ENCODE data around the gene CACNA1H. TPM values are rescaled to one million over a fixed set of nuclear protein-coding genes. Genes with fewer than 3 reads are reported as not detected.
"Not testable (repeated sequence)": the region's sequence is repeated elsewhere in the genome, so short reads cannot be mapped to it uniquely, and the experiment has no call there.

The CACNA1H gene
- total and polyA plus RNA-seq, 2 donors (not counting 3 experiments of a cell fraction or from before 2014, with no cell fraction given): 0.03 TPM; not detected in 1

DNA sequence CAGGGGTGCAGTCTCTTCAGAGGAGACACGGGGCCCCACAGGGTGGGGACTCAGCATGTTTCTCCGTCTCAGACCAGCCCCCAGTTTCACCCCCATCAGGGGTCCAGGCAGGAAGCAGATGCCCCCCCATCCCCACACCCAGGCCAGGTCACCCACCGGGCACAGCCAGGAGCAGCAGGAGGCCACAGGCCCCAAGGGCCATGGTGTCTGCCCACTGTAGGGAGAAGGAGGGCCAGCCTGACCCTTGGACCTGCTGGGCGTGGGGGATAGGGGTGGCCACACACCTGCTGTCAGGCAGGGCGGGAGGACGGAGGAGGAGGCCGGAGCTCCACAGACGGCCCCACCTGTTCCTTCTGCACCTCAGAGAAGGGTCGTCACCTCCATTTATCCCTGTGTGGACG, 72.1 kb downstream of the CACNA1H start, which contains the start of gene TPSG1:
TSS of gene TPSG1 (minus strand) at position 218 of the 401 bp plus-strand sequence. CDS start at position 202, 16 bp downstream.
- DNase-seq (ENCODE audit: low read depth, low spot score): no peak
- H3K4me1 ChIP-seq (ENCODE audit: control insufficient read depth, extremely low read depth, insufficient read depth, low read length): no peaks in the 10 kb centered on the region
- H4K20me1 ChIP-seq (replicated peaks; ENCODE audit: control insufficient read depth, extremely low read depth, insufficient read depth, low read length): no peaks in the 10 kb centered on the region
- no peaks in the 10 kb centered on the region for H3K27me3 ChIP-seq (ENCODE audit: control insufficient read depth in 2 of 2, insufficient read depth in 2 of 2, low read length in 2 of 2)
- CTCF ChIA-PET: no interaction called here
- H2AFZ ChIP-seq (ENCODE audit: low read depth, low read length): no peak within 1 kb of the TSS
- TF ChIP-seq GATA2 (IDR thresholded peaks at IDR 0.05; ENCODE audit: insufficient read depth, insufficient read length, low read depth, low read length): no peak
- TF ChIP-seq, protein P1, sequence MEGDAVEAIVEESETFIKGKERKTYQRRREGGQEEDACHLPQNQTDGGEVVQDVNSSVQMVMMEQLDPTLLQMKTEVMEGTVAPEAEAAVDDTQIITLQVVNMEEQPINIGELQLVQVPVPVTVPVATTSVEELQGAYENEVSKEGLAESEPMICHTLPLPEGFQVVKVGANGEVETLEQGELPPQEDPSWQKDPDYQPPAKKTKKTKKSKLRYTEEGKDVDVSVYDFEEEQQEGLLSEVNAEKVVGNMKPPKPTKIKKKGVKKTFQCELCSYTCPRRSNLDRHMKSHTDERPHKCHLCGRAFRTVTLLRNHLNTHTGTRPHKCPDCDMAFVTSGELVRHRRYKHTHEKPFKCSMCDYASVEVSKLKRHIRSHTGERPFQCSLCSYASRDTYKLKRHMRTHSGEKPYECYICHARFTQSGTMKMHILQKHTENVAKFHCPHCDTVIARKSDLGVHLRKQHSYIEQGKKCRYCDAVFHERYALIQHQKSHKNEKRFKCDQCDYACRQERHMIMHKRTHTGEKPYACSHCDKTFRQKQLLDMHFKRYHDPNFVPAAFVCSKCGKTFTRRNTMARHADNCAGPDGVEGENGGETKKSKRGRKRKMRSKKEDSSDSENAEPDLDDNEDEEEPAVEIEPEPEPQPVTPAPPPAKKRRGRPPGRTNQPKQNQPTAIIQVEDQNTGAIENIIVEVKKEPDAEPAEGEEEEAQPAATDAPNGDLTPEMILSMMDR (IDR thresholded peaks at IDR 0.05; ENCODE audit: extremely low read depth in 1 of 2, insufficient read depth in 1 of 2, low read depth in 1 of 2, low read length in 2 of 2): no peak
- no peak for TF ChIP-seq EZH2 (IDR thresholded peaks at IDR 0.05; ENCODE audit: borderline replicate concordance, low read depth, low read length, severe bottlenecking)
- TF ChIP-seq MYC (IDR thresholded peaks at IDR 0.05; ENCODE audit: low read depth, low read length): no peak
- TF ChIP-seq POLR2A (IDR thresholded peaks at IDR 0.05; ENCODE audit: low read depth, low read length): no peak
- TF ChIP-seq JUN (IDR thresholded peaks at IDR 0.05; ENCODE audit: borderline replicate concordance, insufficient read depth, insufficient read length, low read depth): no peak
- TF ChIP-seq, protein P2, sequence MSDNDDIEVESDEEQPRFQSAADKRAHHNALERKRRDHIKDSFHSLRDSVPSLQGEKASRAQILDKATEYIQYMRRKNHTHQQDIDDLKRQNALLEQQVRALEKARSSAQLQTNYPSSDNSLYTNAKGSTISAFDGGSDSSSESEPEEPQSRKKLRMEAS (IDR thresholded peaks at IDR 0.05; ENCODE audit: insufficient read depth, insufficient read length): no peak
- TF ChIP-seq POLR2AphosphoS5 (IDR thresholded peaks at IDR 0.05; ENCODE audit: insufficient read depth, low read depth, low read length): no peak
- TF ChIP-seq FOS (IDR thresholded peaks at IDR 0.05; ENCODE audit: borderline replicate concordance, insufficient read depth, low read length): no peak
- H3K9me3 ChIP-seq (replicated peaks; ENCODE audit: control insufficient read depth, insufficient read depth, low read length): no peaks in the 10 kb centered on the region
- BruUV-seq (replicated peaks): no TSS peak
- H3K36me3 ChIP-seq (ENCODE audit: control insufficient read depth in 2 of 2, extremely low read depth in 1 of 2, insufficient read depth in 2 of 2, low read length in 2 of 2): no peaks in the 10 kb centered on the region
- no peaks in the 10 kb centered on the region for H3K9me1 ChIP-seq (replicated peaks; ENCODE audit: control insufficient read depth, extremely low read depth, insufficient read depth, low read length)
- intact Hi-C loops (cut with micrococcal nuclease): no loop called here
- H3K4me3 ChIP-seq (replicated peaks in 1 of 3; ENCODE audit: insufficient read depth in 1 of 3, low read depth in 1 of 3, low read length in 3 of 3): no peak within 1 kb of the TSS
- dilution Hi-C loops (cut with MboI; ENCODE audit: extremely low pct_ligation_motif_present, low sequenced_read_pairs): no loop called here
- no peak within 1 kb of the TSS for H3K9ac ChIP-seq (replicated peaks; ENCODE audit: extremely low read depth, insufficient read depth, low read length)
- no peak for FAIRE-seq
- POLR2A ChIA-PET: no interaction called here
- no peak within 1 kb of the TSS for H3K4me2 ChIP-seq (ENCODE audit: insufficient read depth, low read length)
- no peaks in the 10 kb centered on the region for H3K79me2 ChIP-seq (ENCODE audit: control insufficient read depth, insufficient read depth, low read length)
- no peak within 1 kb of the TSS for H3K27ac ChIP-seq (ENCODE audit: insufficient read depth, low read depth, low read length)

DNA sequence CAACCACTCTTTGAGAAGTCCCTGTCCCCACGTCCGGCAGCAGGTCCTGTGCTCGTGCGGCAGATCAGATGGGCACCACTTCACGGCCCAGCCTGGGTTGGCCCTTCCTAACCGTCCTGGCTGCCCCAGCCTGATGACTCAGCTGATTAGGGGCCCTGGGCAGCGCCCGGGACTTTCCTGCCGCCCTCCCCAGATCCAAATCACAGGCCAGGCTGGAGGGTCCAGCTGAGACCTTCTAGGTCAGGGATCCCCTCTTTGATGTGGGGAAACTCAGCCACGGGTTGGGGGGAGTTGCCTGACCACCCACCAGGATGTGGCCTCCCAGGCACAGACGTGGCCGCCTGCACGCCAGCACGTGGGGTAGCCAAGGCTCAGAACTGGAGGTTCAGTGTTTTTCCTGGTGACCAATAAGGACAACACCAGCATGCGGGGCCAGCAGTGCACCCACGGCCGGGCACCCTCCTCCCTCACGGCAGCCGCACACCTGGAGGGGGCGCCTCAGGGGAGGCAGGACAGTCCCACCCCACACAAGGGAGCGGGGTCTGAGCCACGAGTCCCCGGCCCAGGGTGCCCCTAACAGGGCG, 72.9 kb downstream of the CACNA1H start:
- H3K4me3 ChIP-seq (replicated peaks in 1 of 3; ENCODE audit: insufficient read depth in 1 of 3, low read depth in 1 of 3, low read length in 3 of 3); H3K36me3 ChIP-seq (ENCODE audit: control insufficient read depth in 2 of 2, extremely low read depth in 1 of 2, insufficient read depth in 2 of 2, low read length in 2 of 2); H3K79me2 ChIP-seq (ENCODE audit: control insufficient read depth, insufficient read depth, low read length); H3K9ac ChIP-seq (replicated peaks; ENCODE audit: extremely low read depth, insufficient read depth, low read length); POLR2A ChIA-PET; BruUV-seq (replicated peaks); H3K4me2 ChIP-seq (ENCODE audit: insufficient read depth, low read length); H3K9me1 ChIP-seq (replicated peaks; ENCODE audit: control insufficient read depth, extremely low read depth, insufficient read depth, low read length); H3K27ac ChIP-seq (ENCODE audit: insufficient read depth, low read depth, low read length); H2AFZ ChIP-seq (ENCODE audit: low read depth, low read length); H3K9me3 ChIP-seq (replicated peaks; ENCODE audit: control insufficient read depth, insufficient read depth, low read length); intact Hi-C loops (cut with micrococcal nuclease); H3K27me3 ChIP-seq (ENCODE audit: control insufficient read depth in 2 of 2, insufficient read depth in 2 of 2, low read length in 2 of 2); dilution Hi-C loops (cut with MboI; ENCODE audit: extremely low pct_ligation_motif_present, low sequenced_read_pairs); H3K4me1 ChIP-seq (ENCODE audit: control insufficient read depth, extremely low read depth, insufficient read depth, low read length); FAIRE-seq; H4K20me1 ChIP-seq (replicated peaks; ENCODE audit: control insufficient read depth, extremely low read depth, insufficient read depth, low read length); DNase-seq (ENCODE audit: low read depth, low spot score): not testable (repeated sequence)
- CTCF ChIA-PET: interaction anchor here (0.6 kb wide), 1 partner anchor 446 kb away, joined by 3 read pairs; no protein-coding TSS in a partner anchor

DNA sequence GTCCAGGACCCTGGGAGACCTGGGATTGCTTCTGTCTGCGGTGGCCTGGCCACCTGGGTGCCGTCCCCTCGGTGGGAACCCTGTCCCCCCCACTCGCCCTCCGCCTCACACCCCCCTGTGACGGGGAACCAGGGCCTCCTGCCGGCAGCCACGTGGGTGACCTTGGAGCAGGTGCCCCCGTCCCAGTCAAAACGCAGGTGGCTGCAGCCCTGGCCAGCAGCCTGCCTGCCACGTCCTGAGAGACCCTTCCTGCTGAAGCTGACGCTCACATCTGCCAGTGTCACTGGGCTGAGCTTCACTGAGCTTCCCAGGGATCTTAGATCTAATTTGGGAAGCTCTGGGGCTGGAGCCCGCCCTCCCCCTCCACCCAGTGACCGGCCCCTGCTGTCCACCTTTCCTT, 73.8 kb downstream of the CACNA1H start:
- dilution Hi-C loops (cut with MboI; ENCODE audit: extremely low pct_ligation_motif_present, low sequenced_read_pairs); H3K79me2 ChIP-seq (ENCODE audit: control insufficient read depth, insufficient read depth, low read length); H3K27ac ChIP-seq (ENCODE audit: insufficient read depth, low read depth, low read length); POLR2A ChIA-PET; intact Hi-C loops (cut with micrococcal nuclease); H3K27me3 ChIP-seq (ENCODE audit: control insufficient read depth in 2 of 2, insufficient read depth in 2 of 2, low read length in 2 of 2); H3K9ac ChIP-seq (replicated peaks; ENCODE audit: extremely low read depth, insufficient read depth, low read length); H3K4me2 ChIP-seq (ENCODE audit: insufficient read depth, low read length); H3K36me3 ChIP-seq (ENCODE audit: control insufficient read depth in 2 of 2, extremely low read depth in 1 of 2, insufficient read depth in 2 of 2, low read length in 2 of 2); H3K4me1 ChIP-seq (ENCODE audit: control insufficient read depth, extremely low read depth, insufficient read depth, low read length); H3K4me3 ChIP-seq (replicated peaks in 1 of 3; ENCODE audit: insufficient read depth in 1 of 3, low read depth in 1 of 3, low read length in 3 of 3); BruUV-seq (replicated peaks); H4K20me1 ChIP-seq (replicated peaks; ENCODE audit: control insufficient read depth, extremely low read depth, insufficient read depth, low read length); H3K9me3 ChIP-seq (replicated peaks; ENCODE audit: control insufficient read depth, insufficient read depth, low read length); H2AFZ ChIP-seq (ENCODE audit: low read depth, low read length); DNase-seq (ENCODE audit: low read depth, low spot score); CTCF ChIA-PET; FAIRE-seq; H3K9me1 ChIP-seq (replicated peaks; ENCODE audit: control insufficient read depth, extremely low read depth, insufficient read depth, low read length): not testable (repeated sequence)

All from endothelial cell of umbilical vein (primary cell).